IPS-NIHi7 (cell line): ENCODE results near the gene CORO6.
"Not testable (repeated sequence)": the region's sequence is repeated elsewhere in the genome, so short reads cannot be mapped to it uniquely, and the experiment has no call there.

Experiments
- DNase-seq: peaks from one replicate; pipeline ENCODE4 v3.0.0; 2012; ENCODE audit warnings: mixed read lengths; ENCODE audit errors: extremely low spot score

CORO6 gene

DNA sequence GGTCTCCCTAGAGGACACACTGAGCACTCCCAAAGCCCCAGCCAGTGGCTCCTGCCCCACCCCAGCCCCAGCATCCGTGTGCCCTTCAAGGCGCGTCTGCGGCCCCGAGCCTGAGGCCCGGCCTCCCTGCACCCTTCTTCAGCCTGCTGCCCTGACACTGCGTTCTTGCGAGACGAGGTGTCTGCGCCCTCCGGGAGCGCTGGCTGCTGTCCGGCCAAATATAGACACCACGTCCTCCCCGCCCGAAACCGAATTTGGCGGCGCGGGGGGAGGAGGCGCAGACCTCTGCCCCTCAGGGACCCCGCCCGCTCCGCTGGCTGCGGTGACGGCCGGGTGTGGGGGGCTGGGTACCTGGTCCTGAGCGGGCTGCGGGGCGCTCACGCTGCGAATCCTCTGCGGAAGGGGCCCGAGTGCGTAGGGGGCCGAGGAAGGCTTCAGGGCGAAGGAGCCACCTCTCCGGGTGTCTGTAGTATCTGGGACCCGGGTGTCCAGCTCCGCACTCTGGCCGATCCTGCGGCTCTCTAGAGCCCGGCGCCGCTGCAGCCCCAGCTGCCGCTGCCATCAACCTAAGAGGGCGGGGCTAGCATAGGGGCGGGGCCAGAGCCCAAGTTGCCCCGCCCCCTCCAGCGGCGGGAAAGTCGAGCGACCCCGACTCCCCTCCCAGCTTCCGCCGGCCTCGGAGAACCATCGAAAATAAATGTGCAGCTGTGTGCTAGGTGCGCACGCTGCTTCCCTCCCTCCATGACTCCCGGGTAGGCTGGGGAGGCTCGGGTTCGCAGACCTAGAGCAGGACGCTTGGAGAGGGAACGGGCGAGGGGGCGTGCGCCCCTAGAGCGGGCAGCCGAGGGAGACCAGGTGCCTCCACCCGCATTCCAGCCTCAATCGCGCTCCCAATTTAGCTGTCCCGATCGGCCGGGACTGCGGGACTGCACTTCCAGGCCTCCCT, at the start of gene CORO6:
TSS of gene CORO6 (minus strand) at position 576 of the 946 bp plus-strand sequence. CDS start 1,491 bp downstream, outside the sequence.
- DNase-seq: peak; percentile 90

DNA sequence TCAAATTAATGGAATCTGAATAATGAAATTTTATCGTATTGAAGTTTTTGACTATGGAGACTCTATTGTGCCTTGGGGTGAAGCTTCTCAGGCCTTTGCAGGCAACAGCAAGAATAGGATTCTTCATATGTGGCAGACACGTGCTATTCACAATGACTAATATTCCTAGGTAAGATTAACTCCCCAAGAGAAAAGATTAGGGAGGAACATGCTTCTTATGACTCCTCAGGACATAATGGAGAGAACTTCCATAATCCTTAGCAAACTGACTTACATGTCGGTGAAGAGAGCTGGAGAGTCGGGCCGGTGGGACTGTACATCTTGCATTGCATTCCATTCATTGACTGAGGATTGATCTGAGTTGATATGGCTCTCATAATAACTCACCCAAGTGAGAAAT, 48.9 kb upstream of the CORO6 start:
- no peak for DNase-seq

DNA sequence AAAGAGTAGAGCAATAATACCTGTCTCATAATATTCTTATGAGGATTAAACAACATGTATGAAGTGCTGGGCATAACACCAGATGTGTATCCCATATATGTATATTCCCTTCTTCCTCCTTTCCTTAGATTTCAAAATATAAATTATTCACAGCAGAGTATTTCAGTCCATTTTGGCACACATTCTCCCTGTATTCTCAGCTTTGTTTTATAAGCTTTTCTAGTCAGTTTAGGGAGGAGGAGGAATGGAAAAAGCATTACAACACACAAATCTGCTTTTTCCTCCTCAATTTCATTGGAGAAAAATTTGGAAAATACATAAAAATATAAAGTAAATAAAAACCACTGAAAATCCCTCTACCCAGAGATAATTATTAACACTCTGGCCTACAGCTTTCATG, 46.6 kb upstream of the CORO6 start:
- no peak for DNase-seq

DNA sequence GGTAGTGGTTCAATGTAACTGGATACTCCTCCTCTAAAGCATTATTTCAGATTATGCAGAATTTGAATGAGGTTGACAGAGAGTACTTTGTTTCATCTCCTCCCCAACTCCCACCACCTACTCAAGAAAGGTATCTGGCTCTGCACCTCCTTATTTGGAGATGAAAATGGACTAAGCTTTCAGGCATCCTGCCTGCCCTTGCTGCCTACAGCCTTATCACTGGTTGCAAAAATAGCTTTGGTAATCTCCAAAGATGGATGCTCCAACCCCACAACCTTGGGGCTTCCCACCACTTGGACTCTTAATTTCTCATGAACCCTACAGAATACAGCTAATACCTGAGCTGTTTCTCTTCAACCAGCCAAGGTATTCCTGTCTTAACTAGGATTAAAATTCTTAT, 45.3 kb upstream of the CORO6 start:
- peak; percentile 17 for DNase-seq

DNA sequence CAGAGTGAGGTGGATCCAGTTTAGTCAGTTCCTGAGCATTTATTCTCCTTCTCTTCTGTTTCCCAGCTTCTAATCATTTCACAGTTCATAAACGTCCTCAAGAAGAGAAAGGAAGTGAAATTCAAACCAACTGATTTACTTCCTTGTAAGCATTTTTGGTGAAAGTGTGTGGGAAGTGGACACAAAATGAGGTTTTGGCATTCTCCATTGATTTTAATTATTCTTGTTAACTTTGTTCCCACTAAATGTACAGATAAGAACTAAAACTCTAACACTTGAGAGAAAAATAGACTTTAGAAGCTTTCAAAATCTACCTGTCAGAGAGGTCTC, 42.7 kb upstream of the CORO6 start:
- no peak for DNase-seq

DNA sequence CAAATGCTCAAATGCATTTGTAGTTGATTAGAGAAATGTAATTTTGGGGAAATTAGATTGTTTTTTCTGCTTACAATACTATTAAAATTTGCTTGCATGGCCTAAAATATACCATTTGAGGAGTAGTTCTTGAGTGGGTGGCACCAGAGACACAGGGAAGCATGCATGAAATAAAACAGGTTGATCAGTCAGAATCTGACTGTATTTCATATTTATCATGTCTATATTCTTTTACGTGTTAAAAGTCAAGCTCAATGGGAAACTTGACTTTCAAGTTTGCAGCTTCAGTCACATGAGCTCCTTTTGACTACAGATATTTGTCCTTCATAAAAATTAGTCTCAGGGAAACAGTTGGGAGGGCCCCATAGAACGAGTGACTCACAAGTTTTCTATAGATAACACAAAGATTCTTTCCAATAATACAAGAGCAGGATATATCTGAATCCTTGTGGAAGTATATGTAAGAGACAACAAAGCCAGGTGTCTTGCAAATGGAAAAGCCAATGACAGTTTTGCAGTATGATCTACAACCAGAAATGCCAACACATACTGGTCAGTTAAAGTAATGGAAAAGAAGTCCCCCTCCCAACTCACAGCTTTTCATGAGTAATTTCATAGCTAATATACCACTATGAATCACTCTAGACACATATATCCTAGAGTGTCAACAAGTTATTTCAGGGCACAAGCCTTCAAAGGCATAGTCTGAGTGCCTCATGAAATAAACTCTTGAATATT, 42.2 kb upstream of the CORO6 start:
- no peak for DNase-seq

DNA sequence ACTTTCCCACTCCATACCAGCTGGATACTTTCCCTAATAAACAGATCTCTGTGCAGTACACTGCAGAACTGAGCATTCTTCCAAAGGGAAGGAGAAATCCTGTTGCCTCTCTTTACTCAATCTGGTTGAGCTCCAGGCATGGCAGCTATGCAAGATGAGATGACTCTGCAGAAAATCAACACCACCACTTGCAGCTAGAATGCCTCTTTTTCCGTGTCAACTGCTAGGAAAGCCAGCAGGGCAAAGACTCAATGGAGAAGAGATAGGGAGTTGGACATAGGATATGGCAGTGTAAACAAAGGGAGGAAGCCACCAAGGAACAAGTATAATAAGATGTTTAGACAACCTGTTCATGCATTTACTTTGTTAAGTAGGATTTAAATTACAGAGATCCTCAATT, 40.4 kb upstream of the CORO6 start:
- peak; percentile 33 for DNase-seq

DNA sequence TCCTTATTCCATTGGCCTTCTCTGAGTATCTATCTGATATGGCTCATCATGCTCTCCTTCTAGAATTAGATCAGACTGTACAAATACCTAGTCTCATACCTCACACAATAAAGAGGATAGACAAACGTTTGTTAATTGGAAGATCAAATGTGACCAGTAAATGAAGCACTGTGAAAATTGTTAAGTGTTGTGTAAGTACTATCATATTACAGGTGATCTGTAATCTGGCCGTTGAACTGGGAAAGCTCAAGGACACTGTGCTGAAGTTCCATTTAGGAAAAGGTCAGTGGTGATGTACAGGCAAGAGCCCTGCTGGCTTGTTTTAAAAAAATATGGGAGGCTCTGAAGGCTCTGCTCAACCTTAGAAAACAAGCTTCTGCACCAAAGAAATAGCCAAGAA, 38.5 kb upstream of the CORO6 start:
- no peak for DNase-seq

DNA sequence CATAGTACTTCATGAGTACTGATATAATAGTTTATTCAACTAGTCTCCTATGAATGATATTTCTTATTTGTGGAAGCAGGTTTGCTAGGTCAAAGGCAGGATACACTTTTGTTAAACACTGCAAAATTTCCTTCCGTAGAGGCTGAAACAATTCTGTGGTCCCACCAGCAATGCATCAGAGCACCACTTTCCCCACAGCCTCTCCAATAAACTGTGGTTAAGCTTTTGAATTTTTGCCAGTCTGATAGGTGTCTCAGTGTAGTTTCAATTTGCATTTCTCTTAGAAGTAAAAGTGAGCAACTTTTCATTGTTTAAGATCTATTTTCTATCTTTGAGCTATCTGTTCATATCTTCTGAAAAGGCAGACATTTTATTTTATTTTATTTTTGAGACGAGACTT, 36.4 kb upstream of the CORO6 start:
- DNase-seq: no peak

DNA sequence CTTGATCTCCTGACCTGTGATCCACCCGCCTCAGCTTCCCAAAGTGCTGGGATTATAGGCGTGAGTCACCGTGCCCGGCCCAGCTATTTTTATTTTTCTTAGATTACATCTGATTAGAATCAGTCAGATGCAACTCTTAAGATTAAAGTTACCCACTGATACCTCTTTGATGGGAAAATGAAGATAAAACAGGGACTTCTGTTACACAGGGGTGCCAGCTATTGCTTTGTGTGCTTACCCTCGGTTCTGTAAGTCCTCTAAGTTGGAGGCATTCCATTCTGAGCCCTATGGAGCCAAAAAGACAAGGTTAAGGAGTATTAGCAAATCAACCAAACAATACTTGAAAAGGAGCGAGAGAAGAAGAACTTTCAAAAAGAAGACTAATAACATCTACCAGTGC, 32.6 kb upstream of the CORO6 start:
- DNase-seq: no peak

DNA sequence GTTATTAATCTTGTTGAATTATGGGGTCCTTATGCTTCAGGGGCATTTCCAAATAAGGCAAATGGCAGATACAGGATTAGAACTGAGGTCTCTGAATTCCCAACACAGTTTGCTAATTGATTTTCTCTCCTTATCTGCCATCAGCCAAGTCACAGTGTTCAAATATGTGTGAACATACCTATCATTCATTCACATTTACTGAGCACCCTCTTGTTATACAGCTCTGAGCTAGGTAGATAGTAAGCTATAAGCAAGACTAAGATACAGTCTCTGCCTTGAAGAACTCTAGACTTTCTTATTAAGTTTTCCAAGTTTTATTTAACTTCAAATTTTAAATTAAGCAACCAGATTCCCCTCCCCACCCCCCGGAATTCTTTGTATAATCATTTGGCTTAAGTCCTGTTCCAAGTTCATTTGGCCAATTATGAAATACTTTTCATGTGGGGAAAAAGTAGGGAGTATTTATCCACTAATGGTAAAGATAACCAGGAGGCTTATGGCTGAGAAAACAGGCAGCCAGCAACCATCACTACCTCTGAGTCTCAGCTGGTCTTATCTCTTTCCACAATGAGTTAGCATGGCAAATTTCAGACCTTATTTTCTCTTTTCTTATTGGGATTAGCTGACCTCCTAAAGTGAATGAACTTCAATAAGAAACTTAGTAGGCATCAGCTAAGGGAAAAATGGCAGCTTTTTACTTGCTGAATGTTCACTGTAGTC, 31.4 kb upstream of the CORO6 start:
- no peak for DNase-seq

DNA sequence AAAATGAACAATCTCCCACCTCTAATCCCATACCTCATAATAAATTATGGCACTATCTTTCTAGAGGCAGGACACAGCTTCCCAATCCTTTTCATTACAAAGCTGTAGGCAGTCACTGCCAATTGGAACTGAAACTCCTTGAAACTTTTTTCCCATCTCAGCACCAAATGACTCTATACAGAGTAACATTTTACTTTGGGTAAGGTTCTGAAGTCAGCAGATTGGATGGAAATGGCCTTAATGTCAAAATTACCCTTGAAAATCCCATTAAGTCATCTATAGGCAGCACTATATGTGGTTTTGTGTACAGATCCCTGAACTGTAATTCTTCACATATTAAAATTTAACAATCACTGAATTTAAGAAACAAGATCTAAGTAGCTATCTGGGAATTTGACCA, 30.3 kb upstream of the CORO6 start:
- DNase-seq: no peak

DNA sequence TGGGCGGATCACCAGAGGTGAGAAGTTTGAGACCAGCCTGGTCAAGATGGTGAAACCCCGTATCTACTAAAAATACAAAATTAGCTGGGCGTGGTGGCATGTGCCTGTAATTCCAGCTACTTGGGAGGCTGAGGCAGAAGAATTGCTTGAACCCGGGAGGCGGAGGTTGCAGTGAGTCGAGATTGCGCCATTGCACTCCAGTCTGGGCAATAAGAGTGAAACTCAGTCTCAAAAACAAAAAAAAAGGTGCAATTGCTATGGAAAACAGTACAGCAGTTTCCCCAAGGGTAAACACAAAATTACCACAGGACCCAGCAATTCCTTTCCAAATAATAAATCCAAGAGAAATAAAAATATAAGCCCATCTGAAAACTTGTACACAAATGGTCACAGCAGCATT, 29.2 kb upstream of the CORO6 start:
- not testable (repeated sequence) for DNase-seq

DNA sequence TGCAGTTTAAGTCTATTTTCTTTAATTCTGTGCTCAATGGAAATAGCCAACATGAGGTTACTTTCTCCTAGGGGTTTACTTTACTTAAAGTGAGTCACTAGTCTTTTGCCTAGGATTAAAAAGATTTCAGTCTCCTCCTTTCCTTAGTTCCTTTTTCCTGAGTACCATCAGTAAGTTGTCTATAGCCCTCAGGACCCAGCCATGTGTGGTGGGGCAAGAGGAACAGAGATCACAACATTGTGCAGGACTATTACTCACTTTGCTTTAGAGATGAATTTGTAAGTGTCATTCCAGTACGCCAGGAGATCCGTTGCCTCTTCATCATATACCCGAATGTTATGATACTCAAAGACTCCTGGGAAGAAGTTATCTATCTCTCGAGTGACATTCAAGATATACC, 27.7 kb upstream of the CORO6 start:
- no peak for DNase-seq

DNA sequence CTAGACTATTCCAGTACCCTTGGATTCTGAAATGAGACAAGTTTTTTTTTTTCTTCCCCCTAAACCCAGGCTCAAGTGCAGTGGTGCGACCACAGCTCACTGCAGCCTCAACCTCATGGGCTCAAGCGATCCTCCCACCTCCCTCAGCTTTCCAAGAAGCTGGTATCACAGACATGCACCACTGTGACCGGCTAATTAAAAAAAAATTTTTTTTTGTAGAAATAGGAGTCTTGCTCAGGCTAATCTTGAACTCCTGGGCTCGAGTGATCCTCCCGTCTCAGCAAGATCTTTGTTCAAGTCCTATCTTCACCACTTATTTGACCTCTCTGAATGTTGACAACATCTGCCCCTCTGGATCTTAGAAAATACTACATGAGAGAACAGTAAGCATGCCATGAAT, 26.6 kb upstream of the CORO6 start:
- DNase-seq: no peak

DNA sequence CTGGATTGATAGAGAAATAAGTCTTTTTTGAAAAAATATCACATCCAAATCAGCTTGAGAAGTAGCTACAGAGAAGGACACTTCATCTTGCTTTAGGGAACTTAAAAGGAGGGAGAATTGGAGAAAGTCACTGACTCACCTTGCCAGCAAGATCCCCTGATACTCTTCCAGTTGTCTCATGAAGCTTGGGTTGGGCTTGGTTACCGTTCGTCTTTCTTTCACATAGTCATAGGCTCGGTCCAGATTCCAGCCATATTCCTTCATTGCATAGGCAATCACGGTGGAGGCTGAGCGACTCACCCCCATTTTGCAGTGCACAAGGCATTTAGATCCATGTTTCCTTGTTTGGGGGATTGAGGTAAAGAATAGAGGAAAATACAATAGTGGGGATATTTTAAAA, 25.3 kb upstream of the CORO6 start:
- no peak for DNase-seq

DNA sequence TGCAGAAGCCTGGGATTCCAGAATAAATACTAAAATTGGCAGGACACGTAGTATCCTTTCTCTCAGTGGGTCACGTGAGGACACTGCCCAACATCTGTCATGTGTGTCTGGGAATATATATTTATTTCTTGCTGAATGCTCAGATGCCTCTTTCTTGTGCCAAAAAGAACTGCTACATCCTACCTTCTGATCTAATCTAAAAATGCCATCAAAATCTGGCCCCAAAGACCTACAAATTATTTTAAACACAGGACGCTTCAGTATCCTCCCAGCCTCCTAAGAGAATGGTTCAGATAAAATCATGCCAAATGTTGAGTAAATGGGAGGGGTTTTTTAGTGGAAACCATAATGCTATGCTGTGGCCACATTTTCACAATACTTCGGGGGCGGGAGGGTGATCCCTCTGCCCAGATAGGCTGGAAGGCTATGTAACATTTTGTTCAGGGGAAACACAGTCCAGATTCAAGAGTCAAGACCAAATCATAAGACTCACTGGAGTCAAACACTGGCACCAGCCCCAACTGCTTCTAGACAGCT, 22.9 kb upstream of the CORO6 start:
- DNase-seq: no peak

DNA sequence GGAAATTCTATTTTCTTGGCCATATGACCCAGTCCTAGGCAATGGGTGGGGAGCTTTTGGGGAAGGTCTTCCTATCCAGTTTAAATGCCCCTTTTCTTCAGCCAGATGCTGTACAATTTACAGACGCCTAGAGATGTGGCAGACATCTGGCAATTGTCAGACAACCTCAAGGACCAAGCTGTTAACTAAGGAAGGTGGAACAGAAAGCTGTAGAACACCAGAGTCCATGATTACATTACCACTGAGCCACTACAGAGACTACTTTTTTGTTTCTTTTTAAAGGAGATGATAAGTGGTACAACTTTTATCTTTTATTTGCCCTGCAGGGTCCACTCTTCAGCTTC, 21.1 kb upstream of the CORO6 start:
- DNase-seq: no peak

DNA sequence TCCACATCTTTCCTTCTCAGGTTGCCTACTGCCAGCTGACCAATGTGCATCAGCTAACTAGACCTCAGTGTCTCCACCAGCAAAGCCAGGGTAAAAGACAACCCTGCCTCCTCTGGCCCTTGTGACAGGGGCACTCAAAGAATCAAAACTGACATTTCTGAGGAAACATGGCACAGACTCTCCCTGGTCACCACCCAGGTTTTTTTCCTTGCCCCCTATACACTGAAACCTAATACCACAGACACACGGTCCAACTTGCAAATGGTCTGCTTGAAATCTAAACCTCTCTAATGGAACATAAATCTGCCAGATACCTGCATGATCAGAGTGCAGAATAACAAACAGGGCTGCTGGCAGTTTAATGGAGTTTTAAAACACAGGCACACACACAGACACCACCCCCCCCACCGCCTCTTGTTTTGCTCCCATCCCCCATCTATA, 19.5 kb upstream of the CORO6 start:
- DNase-seq: no peak

DNA sequence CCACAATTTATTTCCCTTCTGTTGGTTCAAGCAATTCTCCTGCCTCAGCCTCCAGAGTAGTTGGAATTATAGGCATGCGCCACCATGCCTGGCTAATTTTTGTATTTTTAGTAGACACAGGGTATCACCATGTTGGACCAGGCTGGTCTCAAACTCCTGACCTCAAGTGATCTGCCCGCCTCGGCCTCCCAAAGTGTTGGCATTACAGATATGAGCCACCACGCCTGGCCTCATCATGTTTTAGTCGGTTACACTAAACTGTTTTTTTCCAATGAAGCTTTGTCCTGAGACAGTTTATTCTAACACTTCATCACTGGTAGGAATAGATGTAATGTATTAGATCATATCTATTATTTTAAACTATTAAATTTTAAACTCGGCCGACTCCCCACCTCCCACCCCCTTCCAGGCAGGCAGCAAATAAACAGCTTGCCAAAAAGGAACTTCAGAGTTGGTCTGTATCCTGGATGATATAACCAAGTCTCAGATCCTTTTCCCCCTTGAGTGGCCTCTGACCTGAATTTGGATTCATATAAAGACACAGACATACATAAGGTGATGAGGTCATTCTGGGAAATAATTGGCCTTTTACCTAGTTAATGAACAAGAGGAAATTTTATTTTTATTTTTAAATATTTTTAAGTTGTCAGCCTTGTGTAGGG, 18.4 kb upstream of the CORO6 start:
- DNase-seq: no peak

DNA sequence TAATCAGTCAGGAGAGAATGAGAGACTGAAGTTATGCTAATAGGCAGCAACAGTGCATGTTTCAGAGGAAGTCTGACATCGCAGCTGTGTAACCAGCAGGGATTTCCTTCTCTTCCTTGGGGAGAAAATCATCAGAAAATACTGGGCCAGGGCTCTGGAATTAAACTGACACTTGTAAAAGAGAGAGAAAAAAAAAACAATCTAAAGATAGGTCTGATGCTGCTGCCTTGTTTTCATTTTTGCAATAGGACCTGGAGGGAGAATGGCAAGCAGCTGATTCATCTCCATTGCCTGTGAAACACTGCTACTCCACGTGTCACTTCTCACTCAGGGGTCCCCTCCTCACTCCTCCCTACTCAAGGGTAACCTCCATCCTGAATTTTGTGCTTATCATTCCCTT, 17.7 kb upstream of the CORO6 start:
- no peak for DNase-seq

DNA sequence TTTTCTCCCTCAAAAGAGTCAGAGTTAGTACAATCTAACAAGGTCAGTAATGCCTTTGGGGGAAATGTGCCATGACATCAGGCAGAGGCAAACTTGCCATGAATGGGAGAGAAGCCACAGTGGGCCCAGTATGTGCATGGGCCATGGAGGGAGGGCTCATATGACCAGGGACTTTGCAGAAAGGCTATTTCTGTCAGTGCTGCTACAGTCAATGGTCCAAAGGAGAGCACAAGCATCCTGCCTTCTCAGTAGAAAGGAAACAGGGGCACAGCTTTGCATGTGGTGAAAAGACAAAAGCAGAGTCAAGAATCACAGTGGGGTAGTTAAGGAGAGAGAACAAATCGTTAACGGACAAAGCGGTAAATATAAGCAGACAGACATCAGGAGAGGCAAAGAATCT, 11.2 kb upstream of the CORO6 start:
- DNase-seq: no peak
